ENCODE data around the gene UBC. TPM values are rescaled to one million over a fixed set of nuclear protein-coding genes. Genes with fewer than 3 reads are reported as not detected.
A peak's percentile ranks its signal among the peaks of the same experiment; 100 is the strongest.

UBC gene
- total and polyA plus RNA-seq, 9 of the 15 experiments (the other 6 are each of a cell fraction or from before 2014, with no cell fraction given): 533 to 1,153 (median 813) TPM

- Histone ChIP-seq H3K4me3 (no peak overlapping the region), H3K9me3 (replicated peaks; ENCODE audit: control insufficient read depth, insufficient read depth, low read depth, low read length) (no peaks in the 10 kb centered on the region), H3K9me1 (ENCODE audit: control insufficient read depth, insufficient read depth, low read length) (peaks cover 2% of the 10 kb centered on the region), H3K4me1 (replicated peaks in 1 of 2; ENCODE audit: control insufficient read depth in 2 of 2, insufficient read depth in 2 of 2, low read length in 2 of 2) (peaks cover 0 to 11% of the 10 kb centered on the region in 2 experiments; a peak in 1 of 5 replicates), H4K20me1 (replicated peaks; ENCODE audit: control insufficient read depth, insufficient read depth, low read length) (no peaks in the 10 kb centered on the region), H3K4me2 (ENCODE audit: insufficient read depth, low read length) (no peak overlapping the region), H3K9ac (ENCODE audit: insufficient read depth in 1 of 2, low read depth in 2 of 2, low read length in 2 of 2) (0 out of 4 replicates have a peak overlapping the region, but pooled peaks of 1 of the 2 experiments have one; percentile 23), H3K36me3 (ENCODE audit: control insufficient read depth, insufficient read depth, low read length) (peaks cover 81% of the 10 kb centered on the region; the same call in 2 of the 3 replicates), H3K27me3 (ENCODE audit: control insufficient read depth in 2 of 2, insufficient read depth in 2 of 2, low read length in 2 of 2) (no peaks in the 10 kb centered on the region), H3K79me2 (ENCODE audit: control insufficient read depth, insufficient read depth, low read length) (no peaks in the 10 kb centered on the region), H2AFZ (ENCODE audit: low read depth, low read length) (no peak overlapping the region), H3K27ac (ENCODE audit: extremely low read depth, low read depth, low read length) (no peak overlapping the region)
- peak in 1 of 4 experiments; percentile 14 for DNase-seq (ENCODE audit: extremely low read depth in 1 of 4, low spot score in 3 of 4)
- POLR2A ChIA-PET: interaction anchor here (0.6 to 3.0 kb wide), 2 partner anchors 9 to 12 kb away, joined by 3 to 9 read pairs; no protein-coding TSS in a partner anchor
- FAIRE-seq: no peak
- TF ChIP-seq POLR2G (IDR thresholded peaks at IDR 0.05; ENCODE audit: low read depth, low read length) (peak; percentile 23; the same call in 1 of the 2 replicates), ZKSCAN8 (CRISPR knock-in tag; IDR thresholded peaks at IDR 0.05) (no peak), ZNF584 (CRISPR knock-in tag; IDR thresholded peaks at IDR 0.05; ENCODE audit: low read depth) (no peak), RBM17 (IDR thresholded peaks at IDR 0.05; ENCODE audit: borderline replicate concordance, low read depth, low read length) (no peak), NCOA1 (IDR thresholded peaks at IDR 0.05; ENCODE audit: low read depth) (no peak), ZC3H4 (CRISPR knock-in tag; IDR thresholded peaks at IDR 0.05; ENCODE audit: borderline replicate concordance) (no peak), NUFIP1 (IDR thresholded peaks at IDR 0.05; ENCODE audit: partially characterized antibody) (no peak), CEBPZ (IDR thresholded peaks at IDR 0.05; ENCODE audit: borderline replicate concordance, low read depth, low read length) (no peak), CTCF (IDR thresholded peaks at IDR 0.05 in 2 of 3, conservative IDR thresholded peaks at IDR 0.05 in 1 of 3; ENCODE audit: insufficient read depth in 2 of 3, low read depth in 1 of 3, low read length in 3 of 3) (no peak)
- ATAC-seq: no peak
- CTCF ChIA-PET (ENCODE audit: low intra/inter-chr PET ratio): interaction anchor here (0.6 kb wide), 1 partner anchor 101 kb away, joined by 5 read pairs; no protein-coding TSS in a partner anchor
- intact Hi-C loops (cut with micrococcal nuclease) (no loop called here), in situ Hi-C loops (cut with MboI) (no loop called here)
- WGBS (ENCODE audit: insufficient coverage, low coverage, missing lambda C conversion rate): 94% methylated on average over 36 of the region's 47 CpGs
- BruUV-seq (replicated peaks): no TSS peak
These were observed 35.6 kb upstream of the UBC start for GRCh38 chr12:124949779-124950728.

All from K562 (cell line).